Activated CD4-positive, alpha-beta T cell treated with anti-CD3 and anti-CD28 coated beads, Interleukin-10, Interleukin-2, amounts not matched to agents 100 ng/mL and 50 ng/mL, durations not matched to agents 16 hours and 8 hours (primary cell): ENCODE data around the gene CBFA2T2.

Experiments used
- DNase-seq: peaks from one replicate; pipeline ENCODE4 v3.0.0-alpha.2; 2020

Gene CBFA2T2

GRCh38 chr20:33656010-33656782 lies 166.3 kb downstream of the CBFA2T2 start:
- DNase-seq = no peak

GRCh38 chr20:33656783-33657703 lies 167.1 kb downstream of the CBFA2T2 start:
- no peak for DNase-seq

DNA sequence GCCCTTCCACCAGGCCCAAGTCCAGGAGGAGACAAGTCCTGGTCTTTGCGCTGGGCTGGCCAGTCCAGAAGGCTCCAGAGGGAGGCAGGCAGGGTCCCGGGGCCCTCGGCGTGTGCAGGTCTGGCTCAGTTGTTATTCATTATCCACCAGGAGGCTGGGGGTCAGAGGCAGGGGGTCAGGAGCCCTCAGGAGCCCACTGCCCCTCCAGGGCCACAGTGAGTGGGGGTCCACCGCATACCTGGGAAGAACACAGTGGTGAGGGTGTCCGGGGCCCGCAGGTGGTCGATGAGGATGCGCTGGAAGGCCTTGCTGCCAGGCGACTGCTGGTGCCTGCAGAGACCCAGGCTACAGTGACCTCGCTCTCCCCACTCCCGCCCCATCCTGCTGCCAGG lies 167.8 kb downstream of the CBFA2T2 start:
- DNase-seq = no peak

- DNase-seq = no peak
These were observed 168.6 kb downstream of the CBFA2T2 start for GRCh38 chr20:33658510-33658909.

DNA sequence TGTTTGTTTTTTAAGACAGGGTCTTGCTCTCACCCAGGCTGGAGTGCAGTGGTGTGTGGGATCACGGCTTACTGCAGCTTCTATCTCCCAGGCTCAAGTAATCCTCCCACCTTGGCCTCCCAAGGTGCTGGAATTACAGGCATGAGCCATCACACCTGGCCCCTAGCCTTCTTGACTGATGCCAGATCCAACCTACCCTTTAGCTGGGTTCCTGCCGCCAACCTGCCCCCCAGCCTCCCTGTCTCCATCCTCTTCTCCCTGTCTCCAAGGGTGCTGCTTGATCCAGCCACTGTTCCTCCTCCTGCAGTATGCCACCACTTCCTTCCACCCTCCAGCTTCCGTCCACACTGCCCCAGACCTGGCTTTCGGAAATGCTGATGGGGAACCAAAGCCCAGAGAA lies 169.0 kb downstream of the CBFA2T2 start:
- no peak for DNase-seq

DNA sequence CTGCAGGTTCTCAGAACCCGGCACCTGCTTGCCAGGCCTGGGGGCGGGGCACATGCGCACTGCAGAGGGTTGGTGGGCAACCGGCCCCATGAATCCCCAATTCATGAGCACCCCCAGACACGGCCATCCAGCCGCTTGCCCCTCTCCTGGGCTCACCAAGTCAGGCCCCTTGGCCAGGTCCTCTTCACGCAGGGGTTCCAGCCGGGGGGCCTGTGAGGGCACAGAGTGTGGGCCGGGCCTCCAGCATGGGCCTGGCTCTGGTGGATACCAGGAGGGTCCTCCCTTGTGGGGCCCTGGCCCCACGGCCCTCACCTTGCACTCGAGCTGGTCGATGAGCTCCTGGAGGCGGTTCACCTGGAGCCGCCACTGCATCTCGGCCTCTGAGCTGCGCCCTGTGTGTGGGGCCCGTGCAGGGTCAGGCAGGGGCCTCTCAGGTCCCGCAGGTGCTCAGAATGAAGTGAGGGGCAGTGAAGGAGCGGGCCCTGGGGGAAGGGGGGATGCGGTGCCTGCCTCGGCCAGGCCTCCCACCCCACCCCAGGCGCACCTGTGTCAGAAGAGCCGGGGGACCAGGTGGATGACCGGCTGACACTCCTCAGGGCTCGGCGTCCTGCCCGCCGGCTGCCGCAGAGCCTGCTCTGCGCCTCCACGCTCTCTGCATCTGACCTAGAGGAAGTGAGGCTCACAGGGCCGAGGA lies 169.6 kb downstream of the CBFA2T2 start:
- DNase-seq = no peak

DNA sequence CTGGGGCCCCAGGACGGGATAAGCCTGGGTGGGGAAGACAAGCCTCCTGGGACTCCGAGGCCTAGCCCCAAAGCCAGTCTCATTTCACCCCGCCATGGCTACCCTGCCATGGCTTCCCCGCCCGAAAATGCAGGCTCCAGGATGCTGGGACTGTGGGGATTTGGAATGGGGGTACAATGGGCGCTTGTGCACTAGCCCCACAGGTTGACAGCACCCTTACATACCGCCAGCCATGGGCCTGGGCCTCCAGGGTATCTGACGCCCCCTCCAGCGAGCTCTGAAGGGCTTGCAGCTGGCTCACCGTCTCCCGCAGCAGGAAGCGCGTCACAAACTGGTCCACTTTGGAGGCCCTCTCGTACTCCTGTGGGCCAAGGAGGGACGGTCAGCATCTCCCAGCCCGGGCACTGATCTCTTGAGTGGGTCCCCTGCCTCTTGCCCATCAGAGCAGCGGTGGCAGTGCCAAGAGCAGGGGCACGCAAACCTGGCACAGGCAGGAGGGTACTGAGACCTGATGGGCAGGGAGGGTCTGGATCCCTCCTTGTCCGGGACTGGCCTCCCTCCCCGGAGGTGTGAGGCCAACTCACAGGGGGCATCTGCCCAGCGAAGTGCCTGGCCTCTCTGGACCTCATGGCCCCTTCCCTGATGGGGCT lies 170.3 kb downstream of the CBFA2T2 start:
- DNase-seq = no peak

GRCh38 chr20:33660685-33661058 lies 170.8 kb downstream of the CBFA2T2 start:
- no peak for DNase-seq

DNA sequence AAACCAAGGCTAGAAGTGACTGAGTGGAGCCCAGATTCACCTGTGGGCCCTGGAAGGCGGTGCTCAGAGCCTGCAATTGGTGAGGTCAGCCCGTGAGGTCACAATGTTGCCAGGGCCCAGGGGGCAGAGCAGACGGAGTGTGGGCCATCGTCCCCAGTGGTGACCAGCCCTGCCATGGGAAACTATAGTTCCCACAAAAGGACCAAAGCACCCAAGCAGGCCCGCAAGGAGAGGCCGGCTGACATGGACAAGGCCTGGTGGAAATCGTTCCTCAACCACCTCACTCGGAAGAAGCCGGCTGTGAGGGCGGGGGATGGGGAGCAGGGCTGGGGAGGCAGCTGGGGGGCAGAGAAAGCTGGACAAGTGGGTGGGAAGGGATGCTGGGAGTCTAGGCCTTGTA lies 172.3 kb downstream of the CBFA2T2 start, which contains the start of gene C20orf144:
Gene C20orf144 (plus strand): TSS at position 156 of the 400 bp plus-strand sequence. CDS start 19 bp downstream, at position 175.
- DNase-seq = no peak

DNA sequence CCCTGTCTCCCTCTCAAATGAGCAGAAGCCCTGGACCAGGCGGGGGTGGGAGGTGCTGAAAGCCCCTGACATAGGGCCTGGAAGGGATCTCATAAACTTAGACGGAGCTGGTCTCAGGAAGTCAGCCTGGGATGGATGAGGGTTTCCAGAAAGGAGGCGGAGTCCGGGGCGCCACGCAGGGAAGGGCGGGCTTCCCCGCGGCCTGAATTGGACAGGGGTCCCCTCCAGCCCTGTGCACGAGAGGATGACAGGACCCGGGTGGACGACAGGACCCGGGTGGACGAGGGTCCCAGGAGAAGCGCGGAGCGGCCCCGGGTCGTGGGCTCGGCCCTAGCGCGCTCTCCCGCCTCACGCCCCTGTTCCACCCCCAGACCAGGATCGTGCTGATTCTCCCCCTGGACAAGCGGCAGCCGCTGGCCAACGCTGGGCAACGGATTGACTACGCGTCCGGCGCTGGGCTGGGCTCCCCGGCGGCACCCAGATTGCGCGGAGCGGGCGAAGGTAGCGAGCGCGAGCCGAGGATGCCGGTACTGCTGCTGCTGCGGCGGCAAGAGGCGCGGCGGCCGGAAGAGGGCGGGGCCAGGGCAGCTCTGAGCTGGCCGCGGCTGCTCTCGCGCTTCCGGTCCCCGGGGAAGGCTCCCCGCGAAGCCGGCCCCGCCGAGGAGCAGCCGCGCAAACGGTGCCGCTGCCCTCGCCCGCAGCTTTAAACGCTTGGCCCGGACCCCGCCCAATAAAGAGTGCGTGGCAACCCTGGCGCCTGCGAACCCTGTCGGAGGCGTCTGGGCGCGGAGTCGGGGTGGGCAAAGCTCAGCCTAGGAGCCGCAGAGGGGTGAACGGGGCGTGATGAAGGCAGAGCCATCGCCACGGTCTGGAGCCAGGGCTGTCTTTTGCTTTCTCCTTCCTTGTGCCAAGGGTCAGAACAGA lies 173.5 kb downstream of the CBFA2T2 start:
- peak; percentile 91 for DNase-seq

- no peak for DNase-seq
These were observed 174.3 kb downstream of the CBFA2T2 start for GRCh38 chr20:33664085-33664761.

- peak; percentile 36 for DNase-seq
These were observed 174.9 kb downstream of the CBFA2T2 start for GRCh38 chr20:33664762-33665144.

DNA sequence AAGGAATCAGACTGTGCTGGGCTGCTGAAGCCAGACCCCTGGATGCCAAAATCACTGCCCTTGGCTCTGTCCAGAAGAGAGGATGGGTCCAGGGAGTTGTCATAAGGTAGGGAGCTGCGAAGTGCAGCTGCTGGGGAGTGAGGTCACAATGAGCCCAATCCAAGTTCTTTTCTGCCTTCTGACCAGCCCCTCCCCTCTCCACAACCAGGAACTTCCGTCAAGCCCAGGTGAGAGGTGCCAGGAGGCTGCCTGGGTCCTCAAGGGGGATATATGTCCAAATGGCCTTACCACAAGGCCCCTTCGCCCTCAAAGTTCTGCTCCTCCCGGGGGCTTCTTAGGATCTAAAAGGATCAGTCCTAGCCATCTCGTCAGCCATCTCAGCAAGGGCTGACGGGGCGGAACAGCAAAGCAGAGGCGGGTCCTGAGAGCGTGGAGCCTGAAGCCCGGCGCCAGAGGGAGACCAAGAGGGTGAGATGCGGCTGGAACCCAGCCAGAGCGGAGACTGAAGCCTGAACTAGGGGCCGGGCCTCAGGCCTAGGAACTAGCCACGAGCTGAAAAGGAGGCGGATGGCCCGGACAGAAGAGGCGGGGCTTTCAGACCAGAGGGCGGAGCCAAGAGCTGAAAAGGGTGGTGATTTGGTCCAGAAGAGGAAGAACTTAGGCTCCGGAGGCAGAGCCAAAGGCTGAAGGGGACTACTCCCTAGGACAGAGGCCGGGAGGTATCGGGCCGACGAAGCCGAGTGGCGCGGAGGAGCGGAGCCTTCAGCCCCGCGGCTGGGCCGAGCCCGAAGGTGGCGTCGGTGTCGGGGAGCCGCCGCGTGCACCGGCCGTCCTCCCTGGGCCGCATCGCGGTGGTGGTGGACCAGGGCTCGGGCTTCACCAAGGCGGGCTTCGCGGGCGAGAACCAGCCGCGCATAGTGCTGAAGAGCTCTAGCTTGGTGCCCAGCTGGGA lies 176.7 kb downstream of the CBFA2T2 start, which contains the start of gene ACTL10:
Gene ACTL10 (plus strand): TSS at position 651 of the 952 bp plus-strand sequence. CDS start 555 bp downstream, outside the sequence.
- DNase-seq = peak; percentile 96

GRCh38 chr20:33667245-33667675 lies 177.4 kb downstream of the CBFA2T2 start:
- peak; percentile 67 for DNase-seq

DNA sequence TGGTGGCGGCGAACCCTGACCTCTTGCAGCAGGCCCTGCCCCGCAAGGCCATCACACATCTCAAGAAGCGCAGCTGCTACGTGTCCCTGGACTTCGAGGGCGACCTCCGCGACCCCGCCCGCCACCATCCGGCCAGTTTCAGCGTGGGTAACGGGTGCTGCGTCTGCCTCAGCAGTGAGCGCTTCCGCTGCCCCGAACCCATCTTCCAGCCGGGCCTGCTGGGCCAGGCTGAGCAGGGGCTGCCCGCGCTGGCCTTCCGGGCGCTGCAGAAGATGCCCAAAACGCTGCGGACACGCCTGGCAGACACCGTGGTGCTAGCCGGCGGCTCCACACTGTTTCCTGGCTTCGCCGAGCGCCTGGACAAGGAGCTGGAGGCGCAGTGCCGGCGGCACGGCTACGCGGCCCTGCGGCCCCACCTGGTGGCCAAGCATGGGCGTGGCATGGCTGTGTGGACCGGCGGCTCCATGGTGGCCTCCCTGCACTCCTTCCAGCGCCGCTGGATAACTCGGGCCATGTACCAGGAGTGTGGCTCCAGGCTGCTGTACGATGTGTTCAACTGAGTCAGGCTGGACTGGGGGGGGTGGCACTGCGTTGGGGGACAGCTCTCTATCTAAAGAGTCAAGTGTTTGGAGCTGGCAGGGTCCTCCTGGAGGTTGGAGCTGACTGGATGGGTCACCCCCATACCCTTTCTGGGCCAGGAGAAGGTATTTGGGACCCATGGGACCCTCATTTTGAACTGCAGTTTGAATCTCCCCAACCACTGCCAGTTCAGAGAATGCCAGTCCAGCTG lies 178.0 kb downstream of the CBFA2T2 start:
- peak; percentile 89 for DNase-seq

- no peak for DNase-seq
These were observed 178.7 kb downstream of the CBFA2T2 start for GRCh38 chr20:33668466-33669155.

DNA sequence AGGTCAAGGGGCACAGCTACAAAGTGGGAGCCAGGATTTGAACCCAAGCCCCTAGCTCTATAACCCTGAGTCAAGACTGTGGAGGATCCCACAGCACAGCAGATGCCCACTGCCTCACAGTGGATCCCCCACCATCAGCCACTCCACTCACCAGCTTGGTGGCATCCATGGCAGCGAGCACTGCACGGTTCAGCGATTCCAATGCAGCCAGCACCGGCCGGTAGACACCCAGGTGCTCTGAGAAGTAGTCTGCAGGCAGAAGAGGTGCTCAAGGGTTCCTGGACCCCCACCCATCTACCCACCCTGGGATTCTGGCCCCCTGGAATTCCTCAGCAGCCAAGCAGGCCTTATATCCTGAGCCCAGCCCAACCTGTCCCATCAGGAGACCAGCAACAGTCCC lies 179.3 kb downstream of the CBFA2T2 start:
- no peak for DNase-seq
